PC-3 (cell line): ENCODE data around the gene ACTN4. TPM values are rescaled to one million over a fixed set of nuclear protein-coding genes. Genes with fewer than 3 reads are reported as not detected.

Source experiments
- ATAC-seq: fragments of 200-7000 bp; cut with Tn5 transposase; 2 replicates; pipeline ENCODE4 v1.9.1; 2020; ENCODE audit warnings: mild to moderate bottlenecking, moderate library complexity
- BruUV-seq: library from RNA; stranded (reverse); fragments of 400-500 nt; replicated peaks from 2 replicates; lab custom pipeline; 2021; lab: Mats Ljungman, UMichigan
- CTCF ChIA-PET: fragments of 300-600 bp; sonication (Branson Sonifier 250); formaldehyde crosslinking; loops from one replicate; lab custom pipeline; 2022; ENCODE audit warnings: antibody characterized with exemption; lab: Charles Lee
- POLR2A ChIA-PET: fragments of 300-600 bp; sonication (Branson Sonifier 250); formaldehyde crosslinking; loops from one replicate; lab custom pipeline; 2022; ENCODE audit warnings: antibody characterized with exemption; ENCODE audit not compliant: unreplicated experiment; lab: Charles Lee
- DNase-seq: peaks from one replicate; pipeline ENCODE4 v3.0.0-alpha.2; 2015
- H2AFZ ChIP-seq: fragments of 300-600 bp; sonication (generic); 2 replicates; pipeline ENCODE4 v1.6.0; 2016; ENCODE audit warnings: antibody characterized with exemption, low read length
- H3F3A ChIP-seq: fragments of 300-600 bp; sonication (generic); one replicate; pipeline ENCODE4 v1.6.0; 2017; ENCODE audit warnings: antibody characterized with exemption, low read length, control low read depth, mild to moderate bottlenecking; ENCODE audit not compliant: unreplicated experiment
- H3K27ac ChIP-seq: fragments of 300-600 bp; sonication (generic); 2 replicates; pipeline ENCODE4 v1.5.1; 2016; ENCODE audit warnings: mild to moderate bottlenecking, low read length
- H3K27me3 ChIP-seq: fragments of 300-600 bp; sonication (generic); 2 replicates; pipeline ENCODE4 v1.6.1; 2016; ENCODE audit warnings: low read length, mixed read lengths
- H3K36me3 ChIP-seq: fragments of 300-600 bp; sonication (generic); 2 replicates; pipeline ENCODE4 v1.6.1; 2016; ENCODE audit warnings: low read depth, mixed run types, low read length, mixed read lengths
- H3K4me1 ChIP-seq: fragments of 300-600 bp; sonication (generic); 2 replicates; pipeline ENCODE4 v1.5.1; 2016; ENCODE audit warnings: low read length; ENCODE audit not compliant: insufficient read depth
- H3K4me2 ChIP-seq: fragments of 300-600 bp; sonication (generic); 2 replicates; pipeline ENCODE4 v1.6.0; 2016; ENCODE audit warnings: low read length
- H3K4me3 ChIP-seq: fragments of 300-600 bp; sonication (generic); 2 replicates; pipeline ENCODE4 v1.5.1; 2016; ENCODE audit warnings: mild to moderate bottlenecking, low read length, mixed read lengths
- H3K79me2 ChIP-seq: fragments of 300-600 bp; sonication (generic); 2 replicates; pipeline ENCODE4 v1.6.1; 2017; ENCODE audit warnings: low read length, mixed read lengths
- H3K9ac ChIP-seq: fragments of 300-600 bp; sonication (generic); 2 replicates; pipeline ENCODE4 v1.6.0; 2016; ENCODE audit warnings: mild to moderate bottlenecking, low read length
- H3K9me2 ChIP-seq: fragments of 300-600 bp; sonication (generic); replicated peaks from 2 replicates; pipeline ENCODE4 v1.6.1; 2016; ENCODE audit warnings: mixed run types, low read length, mixed read lengths
- H3K9me3 ChIP-seq: fragments of 300-600 bp; sonication (generic); 2 replicates; pipeline ENCODE4 v1.6.1; 2016; ENCODE audit warnings: low read length, mixed read lengths
- H4K20me1 ChIP-seq: fragments of 300-600 bp; sonication (generic); 2 replicates; pipeline ENCODE4 v1.6.1; 2016; ENCODE audit warnings: low read length, mixed read lengths
- CTCF ChIP-seq: fragments of 300-600 bp; sonication (generic); conservative IDR thresholded peaks from 2 replicates; pipeline ENCODE4 v1.5.1; 2017; ENCODE audit warnings: antibody characterized with exemption, low read depth, mild to moderate bottlenecking, low read length
- EZH2 ChIP-seq: fragments of 300-600 bp; sonication (generic); IDR thresholded peaks from one replicate; pipeline ENCODE4 v1.6.1; 2017; ENCODE audit warnings: antibody characterized with exemption, mild to moderate bottlenecking, low read length; ENCODE audit not compliant: unreplicated experiment
- EZH2phosphoT487 ChIP-seq: fragments of 300-600 bp; sonication (generic); IDR thresholded peaks from 2 replicates; pipeline ENCODE4 v1.6.1; 2018; ENCODE audit warnings: mild to moderate bottlenecking, antibody characterized with exemption, low read length, borderline replicate concordance
- intact Hi-C: fragments of 100-400 bp; cut with micrococcal nuclease; formaldehyde crosslinking; loops from 2 replicates; pipeline ENCODE4 v1.9.0; 2023
- total RNA-seq: library from RNA; depleted of rRNA; stranded (reverse); fragments of >200 nt; gene quantifications from 2 replicates; pipeline ENCODE4 v1.2.3, GENCODE V29; 2014

The ACTN4 gene
- total RNA-seq, 1 experiment from 2014 or later, result 397 TPM

- Histone ChIP-seq H3K4me1 (peaks cover 44% of the 10 kb centered on the region), H2AFZ (no peak overlapping the region), H3K27ac (peak overlapping the region; percentile 81), H3K9ac (peak overlapping the region; percentile 100), H3K4me2 (peak overlapping the region; percentile 94), H3F3A (no peaks in the 10 kb centered on the region), H4K20me1 (peaks cover 59% of the 10 kb centered on the region), H3K27me3 (no peaks in the 10 kb centered on the region), H3K79me2 (peaks cover 78% of the 10 kb centered on the region), H3K9me3 (no peaks in the 10 kb centered on the region), H3K4me3 (peak overlapping the region; percentile 99), H3K9me2 (no peaks in the 10 kb centered on the region), H3K36me3 (peaks cover 31% of the 10 kb centered on the region)
- ChIA-PET POLR2A (interaction anchor here (0.6 to 0.8 kb wide), 2 partner anchors 33 to 756 kb away, joined by 3 to 4 read pairs; no protein-coding TSS in a partner anchor), CTCF (no interaction called here)
- intact Hi-C loops, result loop anchor here (10.0 kb wide), 1 partner anchor 55 kb away; no protein-coding TSS in a partner anchor
- no peak for DNase-seq
- TF ChIP-seq CTCF, result no peak
- BruUV-seq, result TSS peak; percentile 63
- peak; percentile 27 for ATAC-seq
These were observed 2.8 kb downstream of the ACTN4 start for GRCh38 chr19:38650172-38650775.

DNA sequence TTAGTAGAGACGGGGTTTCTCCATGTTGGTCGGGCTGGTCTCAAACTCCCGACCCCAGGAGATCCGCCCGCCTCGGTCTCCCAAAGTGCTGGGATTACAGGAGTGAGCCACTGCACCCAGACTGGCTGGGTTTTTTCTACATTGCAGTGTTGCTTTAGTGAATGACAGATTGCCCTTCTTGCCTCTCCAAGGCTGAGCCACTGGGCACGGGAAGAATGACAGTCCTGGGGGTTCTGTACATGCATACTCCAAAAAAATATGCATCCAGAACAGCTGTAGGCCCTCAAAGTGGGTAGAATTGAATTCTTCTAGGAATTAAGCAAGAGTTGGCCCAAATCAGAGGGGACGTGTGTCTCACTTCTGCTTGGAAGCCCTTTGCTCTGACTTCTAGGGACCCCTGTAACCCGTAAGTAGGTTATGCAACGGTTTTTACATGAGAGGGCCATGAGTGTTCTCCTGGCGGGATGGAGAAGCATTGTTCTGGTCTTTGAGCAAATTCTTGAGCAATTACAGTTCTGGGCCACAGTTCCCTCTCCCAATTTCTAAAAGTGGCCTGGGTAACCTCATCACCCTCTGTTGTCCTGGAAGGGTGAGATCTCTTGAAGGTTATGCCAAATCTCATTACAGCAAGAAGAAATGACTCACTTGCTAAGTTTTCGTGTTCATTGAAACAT is 3.6 kb downstream of the ACTN4 start:
- Histone ChIP-seq H3K9me3 (no peaks in the 10 kb centered on the region), H3K4me2 (peak overlapping the region; percentile 94), H3F3A (no peaks in the 10 kb centered on the region), H3K4me3 (peak overlapping the region; percentile 99), H3K36me3 (peaks cover 38% of the 10 kb centered on the region), H2AFZ (no peak overlapping the region), H3K9me2 (no peaks in the 10 kb centered on the region), H4K20me1 (peaks cover 66% of the 10 kb centered on the region), H3K9ac (peak overlapping the region; percentile 100), H3K27me3 (no peaks in the 10 kb centered on the region), H3K4me1 (peaks cover 52% of the 10 kb centered on the region), H3K27ac (peak overlapping the region; percentile 81), H3K79me2 (peaks cover 86% of the 10 kb centered on the region)
- TF ChIP-seq EZH2phosphoT487 (no peak), EZH2 (no peak), CTCF (no peak)
- no TSS peak for BruUV-seq
- ATAC-seq (no peak), DNase-seq (peak; percentile 71)
- CTCF ChIA-PET, result no interaction called here
- POLR2A ChIA-PET, result no interaction called here
- intact Hi-C loops, result loop anchor here (10.0 kb wide), 1 partner anchor 54 kb away; no protein-coding TSS in a partner anchor
